PC-9 (cell line): Measurements from ENCODE around the gene POU4F1. TPM values are rescaled to one million over a fixed set of nuclear protein-coding genes. Genes with fewer than 3 reads are reported as not detected.

Experiments
- BruUV-seq: library from RNA; stranded (reverse); fragments of 400-500 nt; replicated peaks from 2 replicates; lab custom pipeline; 2021; lab: Mats Ljungman, UMichigan
- CTCF ChIA-PET: fragments of 300-600 bp; sonication (Branson Sonifier 250); formaldehyde crosslinking; loops from one replicate; lab custom pipeline; 2022; ENCODE audit warnings: antibody characterized with exemption; lab: Charles Lee
- POLR2A ChIA-PET: fragments of 300-600 bp; sonication (Branson Sonifier 250); formaldehyde crosslinking; loops from one replicate; lab custom pipeline; 2022; ENCODE audit warnings: antibody characterized with exemption; ENCODE audit not compliant: unreplicated experiment; lab: Charles Lee
- DNase-seq, 2 experiments: peaks; one replicate each; pipeline versions ENCODE4 v3.0.0 to v3.0.0-alpha.2; 2015 to 2022; ENCODE audit warnings: mixed read lengths in 1 of 2
- H2AFZ ChIP-seq: fragments of 200-600 bp; sonication (generic); 2 replicates; pipeline ENCODE4 v1.8.1; 2017; ENCODE audit warnings: antibody characterized with exemption
- H3F3A ChIP-seq: fragments of 200-600 bp; sonication (generic); 2 replicates; pipeline ENCODE4 v1.8.1; 2017; ENCODE audit warnings: antibody characterized with exemption, mild to moderate bottlenecking, low read depth; ENCODE audit not compliant: insufficient read depth
- H3K27ac ChIP-seq: fragments of 200-600 bp; sonication (generic); 2 replicates; pipeline ENCODE4 v1.6.1; 2016; ENCODE audit warnings: mixed run types
- H3K27me3 ChIP-seq: fragments of 200-600 bp; sonication (generic); 2 replicates; pipeline ENCODE4 v1.6.1; 2016; ENCODE audit warnings: low read depth, mixed run types; ENCODE audit not compliant: insufficient read depth
- H3K36me3 ChIP-seq: fragments of 200-600 bp; sonication (generic); 2 replicates; pipeline ENCODE4 v1.6.1; 2016; ENCODE audit warnings: low read depth, mixed run types
- H3K4me1 ChIP-seq: fragments of 200-600 bp; sonication (generic); replicated peaks from 2 replicates; pipeline ENCODE4 v1.6.1; 2016; ENCODE audit warnings: mixed run types; ENCODE audit not compliant: insufficient read depth
- H3K4me2 ChIP-seq: fragments of 200-600 bp; sonication (generic); 2 replicates; pipeline ENCODE4 v1.6.1; 2017; ENCODE audit warnings: mixed run types
- H3K4me3 ChIP-seq: fragments of 200-600 bp; sonication (generic); 2 replicates; pipeline ENCODE4 v1.6.1; 2016; ENCODE audit warnings: mixed run types
- H3K79me2 ChIP-seq: fragments of 200-600 bp; sonication (generic); 2 replicates; pipeline ENCODE4 v1.6.1; 2017; ENCODE audit warnings: low read depth, mixed run types
- H3K9me2 ChIP-seq: fragments of 200-600 bp; sonication (generic); 2 replicates; pipeline ENCODE4 v1.8.1; 2017; ENCODE audit warnings: mild to moderate bottlenecking; ENCODE audit not compliant: insufficient read depth
- H3K9me3 ChIP-seq: fragments of 200-600 bp; sonication (generic); 2 replicates; pipeline ENCODE4 v1.8.1; 2016; ENCODE audit warnings: low read depth; ENCODE audit not compliant: insufficient read depth
- H4K20me1 ChIP-seq: fragments of 200-600 bp; sonication (generic); 2 replicates; pipeline ENCODE4 v1.8.1; 2017; ENCODE audit not compliant: insufficient read depth
- CTCF ChIP-seq: fragments of 200-600 bp; sonication (generic); conservative IDR thresholded peaks from 2 replicates; pipeline ENCODE4 v1.6.1; 2017; ENCODE audit warnings: mixed run types, antibody characterized with exemption, mild to moderate bottlenecking, moderate library complexity
- EZH2 ChIP-seq: fragments of 200-600 bp; sonication (generic); IDR thresholded peaks from 2 replicates; pipeline ENCODE4 v1.8.0; 2017; ENCODE audit warnings: antibody characterized with exemption, low read depth
- intact Hi-C: fragments of 100-400 bp; cut with micrococcal nuclease; formaldehyde crosslinking; loops from one replicate; pipeline ENCODE4 v1.10.0; 2022; ENCODE audit not compliant: unreplicated experiment
- total RNA-seq: library from RNA; stranded (reverse); gene quantifications from 2 replicates; pipeline ENCODE4 v1.2.3, GENCODE V29; 2021

Gene POU4F1
- total RNA-seq, 1 experiment from 2014 or later = not detected

- intact Hi-C loops = no loop called here
- H3F3A ChIP-seq = no peaks in the 10 kb centered on the region
- BruUV-seq = no TSS peak
- H3K9me2 ChIP-seq = no peaks in the 10 kb centered on the region
- no peak for DNase-seq
- H3K4me2 ChIP-seq = no peak overlapping the region
- H3K27me3 ChIP-seq = no peaks in the 10 kb centered on the region
- no peak overlapping the region for H3K4me3 ChIP-seq
- CTCF ChIA-PET = no interaction called here
- no peaks in the 10 kb centered on the region for H3K9me3 ChIP-seq
- H3K4me1 ChIP-seq = no peaks in the 10 kb centered on the region
- no peaks in the 10 kb centered on the region for H3K79me2 ChIP-seq
- H4K20me1 ChIP-seq = no peaks in the 10 kb centered on the region
- TF ChIP-seq CTCF (no peak), EZH2 (no peak)
- POLR2A ChIA-PET = no interaction called here
- no peak overlapping the region for H3K27ac ChIP-seq
- no peaks in the 10 kb centered on the region for H3K36me3 ChIP-seq
- H2AFZ ChIP-seq = no peak overlapping the region
Measured at GRCh38 chr13:78604782-78605611, 1.6 kb upstream of the POU4F1 start.

- Histone ChIP-seq H3K9me3 (no peaks in the 10 kb centered on the region), H3K4me3 (no peak overlapping the region), H2AFZ (no peak overlapping the region), H3K36me3 (no peaks in the 10 kb centered on the region), H3K4me1 (no peaks in the 10 kb centered on the region), H3K27me3 (no peaks in the 10 kb centered on the region), H3K79me2 (no peaks in the 10 kb centered on the region), H3K27ac (no peak overlapping the region), H3K9me2 (no peaks in the 10 kb centered on the region), H3K4me2 (no peak overlapping the region), H3F3A (no peaks in the 10 kb centered on the region), H4K20me1 (no peaks in the 10 kb centered on the region)
- BruUV-seq = no TSS peak
- no peak for TF ChIP-seq CTCF
- TF ChIP-seq EZH2 = no peak
- ChIA-PET POLR2A (no interaction called here), CTCF (no interaction called here)
- DNase-seq = no peak
- intact Hi-C loops = no loop called here
Measured at GRCh38 chr13:78602561-78603239, 652 bp downstream of the POU4F1 start.

GRCh38 chr13:78601874-78602560 is 1.3 kb downstream of the POU4F1 start:
- H3K9me2 ChIP-seq = no peaks in the 10 kb centered on the region
- TF ChIP-seq CTCF (no peak), EZH2 (no peak)
- ChIA-PET CTCF (no interaction called here), POLR2A (no interaction called here)
- no TSS peak for BruUV-seq
- H3K4me1 ChIP-seq = no peaks in the 10 kb centered on the region
- no peaks in the 10 kb centered on the region for H4K20me1 ChIP-seq
- H3K9me3 ChIP-seq = no peaks in the 10 kb centered on the region
- DNase-seq = no peak
- no peaks in the 10 kb centered on the region for H3K36me3 ChIP-seq
- no peak overlapping the region for H3K4me3 ChIP-seq
- H3F3A ChIP-seq = no peaks in the 10 kb centered on the region
- H3K27ac ChIP-seq = no peak overlapping the region
- H3K4me2 ChIP-seq = no peak overlapping the region
- intact Hi-C loops = no loop called here
- H2AFZ ChIP-seq = no peak overlapping the region
- H3K79me2 ChIP-seq = no peaks in the 10 kb centered on the region
- H3K27me3 ChIP-seq = no peaks in the 10 kb centered on the region
